CD4-positive, alpha-beta T cell treated with Interleukin-1 beta for 1 hour (primary cell): ENCODE results near the gene PACSIN2.
"Not testable (repeated sequence)": the region's sequence is repeated elsewhere in the genome, so short reads cannot be mapped to it uniquely, and the experiment has no call there.

Experiments used
- DNase-seq, 2 donors: peaks; one replicate each; pipeline ENCODE4 v3.0.0-alpha.2; 2020 to 2022

PACSIN2 gene, protein sequence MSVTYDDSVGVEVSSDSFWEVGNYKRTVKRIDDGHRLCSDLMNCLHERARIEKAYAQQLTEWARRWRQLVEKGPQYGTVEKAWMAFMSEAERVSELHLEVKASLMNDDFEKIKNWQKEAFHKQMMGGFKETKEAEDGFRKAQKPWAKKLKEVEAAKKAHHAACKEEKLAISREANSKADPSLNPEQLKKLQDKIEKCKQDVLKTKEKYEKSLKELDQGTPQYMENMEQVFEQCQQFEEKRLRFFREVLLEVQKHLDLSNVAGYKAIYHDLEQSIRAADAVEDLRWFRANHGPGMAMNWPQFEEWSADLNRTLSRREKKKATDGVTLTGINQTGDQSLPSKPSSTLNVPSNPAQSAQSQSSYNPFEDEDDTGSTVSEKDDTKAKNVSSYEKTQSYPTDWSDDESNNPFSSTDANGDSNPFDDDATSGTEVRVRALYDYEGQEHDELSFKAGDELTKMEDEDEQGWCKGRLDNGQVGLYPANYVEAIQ

GRCh38 chr22:43014869-43015676, at the start of gene PACSIN2:
TSS of gene PACSIN2 (minus strand) at chr22:43015149. CDS start at chr22:42912080, 103,069 bp downstream.
- DNase-seq = peak; percentile 98 to 99

DNA sequence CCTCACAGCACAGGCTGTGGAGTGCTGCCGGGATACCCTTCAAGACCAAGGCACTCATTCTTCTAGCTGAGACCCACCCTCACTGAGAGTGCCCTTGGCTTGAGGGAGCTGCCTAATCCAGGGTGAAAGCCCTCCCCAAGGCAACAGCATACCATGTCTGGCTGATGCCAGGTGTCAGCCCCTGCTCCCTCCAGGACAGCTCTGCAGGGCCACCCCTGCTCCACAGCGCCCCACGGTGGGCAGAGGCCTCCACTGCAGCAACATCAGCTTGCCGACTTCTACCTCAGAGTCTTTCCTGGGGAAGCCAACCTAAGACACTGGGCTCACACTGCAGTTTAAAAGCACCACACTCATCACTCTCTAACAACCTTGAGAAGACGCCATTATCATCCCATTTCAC, 45.2 kb upstream of the PACSIN2 start:
- DNase-seq = peak; percentile 11 to 28

- no peak for DNase-seq
These were observed 42.7 kb upstream of the PACSIN2 start for GRCh38 chr22:43057641-43058040.

GRCh38 chr22:43053176-43053575, 38.2 kb upstream of the PACSIN2 start:
- DNase-seq = no peak

DNA sequence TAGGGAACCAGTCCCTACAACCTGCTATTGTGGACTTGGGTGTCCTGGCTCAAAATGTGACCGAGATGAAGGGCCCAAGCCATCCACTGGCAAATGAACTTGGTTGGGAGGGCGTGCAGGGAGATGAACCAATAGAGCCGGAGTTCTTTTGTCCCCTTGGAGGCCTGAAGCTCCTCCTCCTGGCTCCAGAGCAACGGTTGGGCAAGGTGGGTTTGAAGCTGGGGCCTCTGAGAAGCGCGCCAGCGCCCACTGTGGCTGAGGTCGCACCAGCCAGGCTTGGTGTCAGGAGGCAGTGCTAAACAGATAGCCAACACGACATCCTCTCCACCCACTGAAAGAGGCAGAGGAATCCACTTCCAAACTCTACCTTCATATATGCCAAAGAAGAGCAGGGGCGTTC, 36.0 kb upstream of the PACSIN2 start:
- no peak for DNase-seq

- DNase-seq = no peak
These were observed 32.7 kb upstream of the PACSIN2 start for GRCh38 chr22:43047605-43048004.

DNA sequence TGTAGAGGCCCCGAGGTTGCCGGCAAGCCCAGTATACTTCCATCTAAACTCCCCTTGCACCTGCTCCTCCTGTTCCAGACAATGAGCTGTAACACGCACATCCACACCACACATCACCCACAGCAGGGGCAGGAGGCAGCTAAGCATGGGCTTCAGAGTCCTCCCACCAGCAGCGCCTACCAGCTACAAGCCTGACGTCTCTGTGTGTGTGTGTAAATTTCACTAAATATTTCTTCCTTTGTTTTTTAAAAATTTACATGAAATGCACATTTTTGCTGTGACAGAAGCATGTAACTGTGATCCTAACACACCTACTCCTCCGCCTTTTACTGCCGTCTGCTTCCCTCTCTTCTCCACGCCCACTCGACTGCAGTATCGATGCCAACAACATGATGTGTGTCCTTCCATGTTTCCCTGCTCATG, 29.4 kb upstream of the PACSIN2 start:
- DNase-seq = no peak

GRCh38 chr22:43042101-43042780, 27.3 kb upstream of the PACSIN2 start:
- no peak for DNase-seq

DNA sequence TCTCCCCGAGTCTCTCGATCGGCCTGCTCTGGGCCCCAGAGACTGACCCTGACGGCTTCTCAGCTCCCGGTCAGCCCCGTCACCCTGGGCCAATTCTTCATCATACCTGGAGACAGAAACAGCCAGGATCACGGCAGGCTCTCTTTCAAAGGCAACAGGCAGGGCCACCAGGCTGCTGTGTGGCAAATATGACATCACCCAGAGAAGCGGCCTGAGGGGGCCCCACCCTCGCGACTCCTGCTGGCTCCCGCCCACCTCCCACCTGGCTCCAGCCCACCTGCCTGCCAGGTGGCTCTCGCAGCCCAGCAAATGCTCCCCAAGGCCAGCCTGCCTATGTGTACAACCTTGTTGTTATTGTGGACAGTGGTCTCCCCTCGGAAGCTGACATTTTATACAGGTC, 24.9 kb upstream of the PACSIN2 start:
- no peak for DNase-seq

GRCh38 chr22:43038325-43038724, 23.4 kb upstream of the PACSIN2 start:
- no peak for DNase-seq

DNA sequence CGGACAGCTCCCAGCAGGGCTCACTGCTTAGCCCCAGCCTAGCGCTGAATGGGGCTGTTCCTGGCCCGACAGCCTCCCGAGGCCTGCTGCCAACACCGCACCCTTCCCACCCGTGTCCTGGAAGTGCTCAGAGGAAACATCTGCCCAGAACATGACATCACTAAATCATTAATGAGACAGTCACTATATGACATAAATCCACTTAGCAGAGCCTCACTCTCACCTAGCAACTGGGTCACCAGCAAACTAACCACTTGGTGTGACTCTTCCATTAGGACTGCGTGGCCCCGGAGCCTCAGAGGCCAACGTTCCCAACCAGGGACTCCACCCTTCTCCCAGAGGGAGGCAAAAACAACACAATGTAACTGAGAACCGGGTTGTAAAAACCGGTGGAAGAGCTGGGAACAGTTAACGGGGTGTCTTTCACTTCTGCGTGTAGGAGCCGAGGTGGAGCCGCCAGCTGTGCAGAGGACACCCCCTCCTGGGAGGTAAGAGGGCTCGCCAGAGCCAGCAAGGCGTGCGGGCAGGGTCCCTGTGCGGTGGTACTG, 21.4 kb upstream of the PACSIN2 start:
- no peak for DNase-seq

DNA sequence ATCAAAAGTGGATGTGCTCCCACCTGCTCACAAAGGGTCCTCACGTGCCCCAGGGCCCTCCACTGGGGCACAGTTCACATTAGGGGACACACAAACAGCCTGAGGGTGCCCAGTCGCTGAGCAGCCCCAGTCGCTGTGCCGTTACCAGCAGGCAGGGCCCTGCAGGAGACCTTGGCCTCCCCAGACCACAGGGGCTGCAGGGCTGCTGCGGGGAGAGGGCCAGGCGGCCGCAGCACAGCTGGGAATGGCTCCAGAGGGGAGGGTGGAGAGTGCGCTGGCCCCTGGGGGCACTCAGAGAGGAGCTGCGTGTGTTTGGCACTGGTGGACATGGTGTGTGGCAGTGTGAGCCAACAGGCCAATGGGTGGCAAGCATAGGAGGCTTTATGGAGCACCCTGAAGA, 20.3 kb upstream of the PACSIN2 start:
- no peak for DNase-seq

DNA sequence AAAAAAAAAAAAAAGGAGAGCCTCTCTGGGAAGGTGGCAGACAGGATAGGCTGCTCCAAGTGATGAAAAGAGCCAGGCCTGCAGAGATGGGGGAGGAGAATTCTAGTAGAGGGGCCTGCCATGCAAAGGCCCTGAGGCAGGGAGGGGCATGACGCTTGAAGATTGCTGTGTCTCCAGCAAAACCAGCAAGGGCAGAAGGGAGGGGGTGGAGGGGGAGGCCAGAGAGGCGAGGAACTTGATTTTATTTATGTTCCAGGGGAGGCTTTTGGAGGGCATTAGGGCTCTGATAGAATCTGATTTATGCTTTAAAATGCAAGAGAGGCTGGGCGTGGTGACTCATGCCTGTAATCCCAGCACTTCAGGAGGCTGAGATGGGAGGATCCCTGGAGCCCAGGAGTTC, 16.7 kb upstream of the PACSIN2 start:
- DNase-seq = no peak

- no peak for DNase-seq
These were observed 3.7 kb upstream of the PACSIN2 start for GRCh38 chr22:43018615-43019014.

GRCh38 chr22:43017525-43018460, 2.8 kb upstream of the PACSIN2 start:
- DNase-seq = no peak

GRCh38 chr22:43016150-43016549, 1.2 kb upstream of the PACSIN2 start:
- DNase-seq = not testable (repeated sequence)

GRCh38 chr22:43015677-43016042, 711 bp upstream of the PACSIN2 start:
- DNase-seq = no peak

DNA sequence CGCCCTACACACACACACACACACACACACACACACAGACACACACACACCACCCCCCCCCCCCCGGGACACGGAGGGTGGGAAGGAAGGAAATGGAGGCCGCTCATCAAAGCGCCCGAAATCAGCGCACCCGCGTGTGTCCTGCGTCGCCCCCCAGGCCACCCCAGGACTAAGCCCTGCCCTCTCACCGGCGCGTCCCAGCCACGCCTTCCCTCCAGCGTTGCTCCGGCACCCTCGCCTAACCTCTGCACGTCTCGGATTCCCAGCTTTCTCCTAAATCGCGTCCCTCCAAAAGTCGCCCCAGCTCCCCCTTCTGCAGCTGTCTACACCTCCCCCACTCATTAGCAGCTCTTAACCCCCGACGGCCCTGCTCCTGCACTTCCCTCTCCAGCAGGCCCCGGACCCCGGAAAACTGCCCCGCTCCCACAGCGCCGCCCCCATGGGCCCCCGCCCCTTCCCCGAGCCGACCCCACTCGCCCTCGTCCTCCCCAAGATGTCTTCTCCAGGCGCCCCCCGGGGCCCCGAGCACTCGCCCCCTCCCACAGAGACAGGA, 557 bp downstream of the PACSIN2 start:
- peak; percentile 41 to 66 for DNase-seq

- DNase-seq = no peak
These were observed 1.3 kb downstream of the PACSIN2 start for GRCh38 chr22:43013355-43014315.

DNA sequence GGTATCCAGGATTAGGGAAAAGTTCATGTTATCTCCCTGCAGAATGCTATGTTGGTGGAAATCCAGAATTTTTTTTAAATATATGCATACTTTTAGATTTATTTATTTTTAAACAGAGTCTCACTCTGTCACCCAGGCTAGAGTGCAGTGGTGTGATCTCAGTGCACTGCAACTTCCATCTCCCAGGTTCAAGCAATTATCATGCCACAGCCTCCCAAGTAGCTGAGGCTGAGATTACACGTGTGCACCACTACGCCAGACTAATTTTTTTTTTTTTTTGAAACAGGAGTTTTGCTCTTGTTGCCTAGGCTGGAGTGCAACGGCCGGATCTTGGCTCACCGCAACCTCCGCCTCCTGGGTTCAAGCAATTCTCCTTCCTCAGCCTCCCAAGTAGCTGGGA, 2.6 kb downstream of the PACSIN2 start:
- DNase-seq = no peak
